GM18909 (cell line): ENCODE measurements around the gene KAT14.
"Not testable (repeated sequence)": the region's sequence is repeated elsewhere in the genome, so short reads cannot be mapped to it uniquely, and the experiment has no call there.

Source experiments
- ATAC-seq: cut with Tn5 transposase; IDR thresholded peaks from one replicate; pipeline ENCODE4 v1.9.1; 2021; ENCODE audit warnings: mild to moderate bottlenecking; ENCODE audit not compliant: unreplicated experiment, poor library complexity

Gene KAT14

GRCh38 chr20:18144541-18145099 lies 7.0 kb downstream of the KAT14 start:
- ATAC-seq: no peak

DNA sequence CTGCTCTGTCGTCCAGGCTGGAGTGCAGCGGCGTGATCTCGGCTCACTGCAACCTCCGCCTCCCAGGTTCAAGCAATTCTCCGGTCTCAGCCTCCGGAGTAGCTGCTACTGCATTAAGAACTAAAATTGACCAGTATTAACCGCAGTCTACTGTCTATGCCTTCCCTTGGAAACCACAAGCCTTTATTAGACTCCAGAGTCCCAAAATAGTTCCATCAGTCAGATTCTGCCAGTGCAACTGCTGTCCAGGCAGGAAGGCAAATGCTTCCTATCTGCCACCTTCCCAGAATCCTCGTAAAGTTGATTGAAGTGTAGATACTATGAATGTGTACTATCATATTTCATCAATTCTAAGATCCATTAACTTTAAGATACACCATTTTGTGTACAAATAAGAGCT lies 16.7 kb downstream of the KAT14 start:
- ATAC-seq: no peak

GRCh38 chr20:18156045-18156444 lies 18.4 kb downstream of the KAT14 start:
- ATAC-seq: no peak

DNA sequence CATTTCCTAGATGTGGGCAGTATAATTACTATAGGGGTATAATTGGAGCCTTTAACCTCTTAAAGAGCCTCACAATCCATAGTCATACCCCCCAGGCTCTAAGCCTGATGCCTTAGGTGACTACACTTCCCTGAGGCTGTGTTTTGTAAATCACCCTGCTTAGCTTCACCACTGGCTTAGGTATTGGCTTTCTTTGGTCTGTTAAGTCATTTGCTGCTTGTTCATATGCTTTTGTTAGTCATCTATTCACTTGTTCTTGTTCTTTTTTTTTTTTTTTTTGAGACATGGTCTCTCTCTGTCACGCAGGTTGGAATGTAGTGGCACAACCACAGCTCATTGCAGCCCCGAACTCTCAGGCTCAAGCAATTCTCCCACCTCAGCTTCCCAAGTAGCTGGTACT lies 26.7 kb downstream of the KAT14 start:
- ATAC-seq: no peak

DNA sequence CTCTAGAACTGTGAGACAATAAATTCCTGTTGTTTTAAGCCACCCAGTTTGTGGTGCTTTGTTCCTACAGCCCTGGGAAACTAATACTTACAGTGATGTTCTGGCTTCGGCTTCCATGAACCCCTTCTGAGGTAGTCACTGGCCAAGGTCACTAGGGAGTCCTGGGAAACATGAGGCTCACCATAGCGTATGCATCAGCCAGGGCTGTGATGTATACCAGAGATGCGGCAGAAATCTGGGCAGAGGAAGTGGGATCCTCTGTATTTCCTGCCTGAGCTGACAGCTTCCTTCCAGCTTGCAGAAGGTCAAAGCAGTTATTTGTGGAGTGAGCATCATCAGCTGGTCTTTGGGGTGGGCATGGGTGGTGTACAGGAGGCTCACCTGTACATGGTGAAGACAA lies 27.9 kb downstream of the KAT14 start:
- ATAC-seq: no peak

GRCh38 chr20:18166241-18166881 lies 28.7 kb downstream of the KAT14 start:
- no peak for ATAC-seq

GRCh38 chr20:18166950-18167349 lies 29.3 kb downstream of the KAT14 start:
- ATAC-seq: no peak

DNA sequence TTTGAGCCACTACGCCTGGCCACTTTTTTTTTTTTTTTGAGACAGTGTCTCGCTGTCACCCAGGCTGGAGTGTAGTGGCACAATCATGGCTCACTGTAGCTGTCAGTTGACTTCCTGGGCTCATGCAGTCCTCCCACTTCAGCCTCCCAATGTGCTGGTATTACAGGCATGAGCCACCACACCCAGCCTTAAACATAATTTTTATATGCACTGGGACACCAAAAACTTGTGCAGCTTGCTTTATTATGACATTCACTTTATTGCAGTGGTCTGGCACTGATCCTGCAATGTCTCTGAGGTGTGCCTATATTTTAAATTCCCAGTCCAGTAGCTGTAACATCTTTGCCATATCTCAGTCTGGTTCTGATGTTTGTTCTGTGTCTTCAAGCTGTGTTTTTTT lies 34.7 kb downstream of the KAT14 start:
- ATAC-seq: no peak

GRCh38 chr20:18174906-18175683 lies 37.4 kb downstream of the KAT14 start:
- ATAC-seq: no peak

GRCh38 chr20:18176318-18176785 lies 38.7 kb downstream of the KAT14 start:
- ATAC-seq: no peak

- not testable (repeated sequence) for ATAC-seq
These were observed 42.7 kb downstream of the KAT14 start for GRCh38 chr20:18180366-18180765.

DNA sequence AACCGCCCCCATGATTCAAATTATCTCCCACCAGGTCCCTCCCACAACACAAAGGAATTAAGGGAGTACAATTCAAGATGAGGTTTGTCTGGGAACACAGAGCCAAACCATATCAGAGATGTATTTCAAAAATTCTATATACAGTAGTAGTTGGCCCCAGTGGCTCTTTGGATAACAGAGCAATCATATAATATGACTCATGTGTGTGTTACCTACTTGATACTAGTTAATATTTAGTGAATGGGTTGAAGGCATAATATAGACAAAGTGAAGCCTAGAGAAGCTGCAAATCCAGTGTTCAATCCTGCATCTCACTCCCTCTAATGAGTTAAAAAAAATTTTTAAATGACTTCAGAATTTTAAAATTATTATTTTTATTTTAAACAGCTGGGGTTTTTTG lies 43.2 kb downstream of the KAT14 start:
- no peak for ATAC-seq

DNA sequence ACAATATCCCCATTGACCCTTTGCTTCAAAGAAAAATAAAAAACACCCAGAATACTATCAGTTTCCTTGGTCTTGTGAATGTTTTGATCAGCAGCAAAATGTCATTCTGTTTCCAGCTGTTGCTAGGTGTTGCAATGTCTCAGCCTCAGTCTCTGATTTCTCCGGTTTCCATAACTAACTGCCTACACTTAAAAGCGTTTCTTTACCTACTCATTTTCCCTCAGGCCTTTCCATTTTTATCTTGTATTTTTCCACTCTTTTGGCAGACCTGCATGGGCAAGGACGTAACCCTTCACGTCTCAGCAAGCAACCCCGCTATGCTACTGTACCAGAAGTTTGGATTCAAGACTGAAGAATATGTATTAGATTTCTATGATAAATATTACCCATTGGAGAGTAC lies 49.4 kb downstream of the KAT14 start:
- no peak for ATAC-seq

GRCh38 chr20:18188434-18188833 lies 50.8 kb downstream of the KAT14 start:
- no peak for ATAC-seq

GRCh38 chr20:18190338-18191233 lies 52.9 kb downstream of the KAT14 start:
- ATAC-seq: no peak

- ATAC-seq: no peak
These were observed 53.6 kb downstream of the KAT14 start for GRCh38 chr20:18191306-18191705.

GRCh38 chr20:18194461-18194860 lies 56.8 kb downstream of the KAT14 start:
- ATAC-seq: not testable (repeated sequence)

DNA sequence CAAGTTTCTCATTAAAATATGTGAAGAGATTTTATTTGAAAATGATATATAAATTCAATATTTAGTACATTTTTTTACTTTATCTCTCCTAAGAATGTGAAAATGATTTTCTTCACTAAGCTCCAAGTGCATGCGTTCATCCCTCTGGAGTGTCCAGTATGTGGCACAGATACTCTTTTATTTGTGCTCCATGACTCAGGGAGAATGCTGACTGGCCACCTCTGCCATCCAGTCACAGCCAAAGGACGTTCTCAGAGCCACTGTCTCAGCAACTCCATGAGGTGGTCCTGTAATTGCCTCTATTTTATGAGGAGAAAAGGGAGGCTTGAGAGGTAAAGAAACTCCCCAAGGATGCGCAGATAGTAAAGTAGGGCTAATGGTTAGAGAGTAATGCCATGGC lies 58.3 kb downstream of the KAT14 start:
- no peak for ATAC-seq

- no peak for ATAC-seq
These were observed 59.9 kb downstream of the KAT14 start for GRCh38 chr20:18197382-18198070.

GRCh38 chr20:18202966-18203365 lies 65.3 kb downstream of the KAT14 start:
- no peak for ATAC-seq
